ENCODE data around the gene MSLN.

GRCh38 chr16:789191-789850 is 28.8 kb downstream of the MSLN start:
- TF ChIP-seq CTCF (IDR thresholded peaks at IDR 0.05), result no peak
- no peak for TF ChIP-seq POLR2AphosphoS5 (IDR thresholded peaks at IDR 0.05)
- no peak for TF ChIP-seq EP300 (IDR thresholded peaks at IDR 0.05)
